Measurements from ENCODE around the gene CCDC157.

GRCh38 chr22:30386608-30386959 is 29.8 kb downstream of the CCDC157 start:
- no peak for TF ChIP-seq TAF1 (IDR thresholded peaks at IDR 0.05; ENCODE audit: borderline replicate concordance, insufficient read depth, low read length)
- no peak for TF ChIP-seq POLR2AphosphoS5 (IDR thresholded peaks at IDR 0.05; ENCODE audit: low read depth, low read length)
- no peak for TF ChIP-seq SIN3A (IDR thresholded peaks at IDR 0.05; ENCODE audit: borderline replicate concordance, insufficient read depth, low read length)
- TF ChIP-seq FOXP2 (optimal IDR thresholded peaks at IDR 0.05; ENCODE audit: borderline replicate concordance, extremely low read depth, extremely low read length, insufficient read depth) = no peak
- TF ChIP-seq REST (IDR thresholded peaks at IDR 0.05; ENCODE audit: insufficient read depth in 1 of 2, low read depth in 2 of 2, low read length in 2 of 2) = no peak

Data from PFSK-1 (cell line).